Ovary (tissue), 3 donors: ENCODE results near the gene GPR25.

Experiments
- EP300 ChIP-seq: sonication (generic); formaldehyde crosslinking; IDR thresholded peaks from one replicate; pipeline ENCODE4 v1.6.1; 2017; ENCODE audit warnings: antibody characterized with exemption
- POLR2A ChIP-seq: fragments of 450-650 bp; IDR thresholded peaks from one replicate; pipeline ENCODE4 v1.6.1; 2017; ENCODE audit warnings: antibody characterized with exemption, mild to moderate bottlenecking, moderate library complexity
- TF ChIP-seq, protein P1 (sequence below), 3 donors: fragments of 450-650 bp in 2 of 3; fragments of 200-600 bp in 1 of 3; IDR thresholded peaks; one replicate each; pipeline versions ENCODE4 v1.5.1 to v1.8.0; 2016 to 2022; ENCODE audit warnings: antibody characterized with exemption in 3 of 3, mild to moderate bottlenecking in 1 of 3
- donor health status: DM: no; HTN: no; CAD: no.

- no peak for TF ChIP-seq POLR2A
- TF ChIP-seq, protein P1, sequence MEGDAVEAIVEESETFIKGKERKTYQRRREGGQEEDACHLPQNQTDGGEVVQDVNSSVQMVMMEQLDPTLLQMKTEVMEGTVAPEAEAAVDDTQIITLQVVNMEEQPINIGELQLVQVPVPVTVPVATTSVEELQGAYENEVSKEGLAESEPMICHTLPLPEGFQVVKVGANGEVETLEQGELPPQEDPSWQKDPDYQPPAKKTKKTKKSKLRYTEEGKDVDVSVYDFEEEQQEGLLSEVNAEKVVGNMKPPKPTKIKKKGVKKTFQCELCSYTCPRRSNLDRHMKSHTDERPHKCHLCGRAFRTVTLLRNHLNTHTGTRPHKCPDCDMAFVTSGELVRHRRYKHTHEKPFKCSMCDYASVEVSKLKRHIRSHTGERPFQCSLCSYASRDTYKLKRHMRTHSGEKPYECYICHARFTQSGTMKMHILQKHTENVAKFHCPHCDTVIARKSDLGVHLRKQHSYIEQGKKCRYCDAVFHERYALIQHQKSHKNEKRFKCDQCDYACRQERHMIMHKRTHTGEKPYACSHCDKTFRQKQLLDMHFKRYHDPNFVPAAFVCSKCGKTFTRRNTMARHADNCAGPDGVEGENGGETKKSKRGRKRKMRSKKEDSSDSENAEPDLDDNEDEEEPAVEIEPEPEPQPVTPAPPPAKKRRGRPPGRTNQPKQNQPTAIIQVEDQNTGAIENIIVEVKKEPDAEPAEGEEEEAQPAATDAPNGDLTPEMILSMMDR (IDR thresholded peaks at IDR 0.05): no peak
- no peak for TF ChIP-seq EP300
Observed at GRCh38 chr1:200845360-200845759, 27.4 kb upstream of the GPR25 start.
